Fibroblast of gingiva (primary cell): ENCODE measurements around the gene TUSC2.

Experiments used
- DNase-seq: peaks from one replicate; pipeline ENCODE4 v3.0.0-alpha.2; 2011; ENCODE audit warnings: low read depth

Gene TUSC2, protein sequence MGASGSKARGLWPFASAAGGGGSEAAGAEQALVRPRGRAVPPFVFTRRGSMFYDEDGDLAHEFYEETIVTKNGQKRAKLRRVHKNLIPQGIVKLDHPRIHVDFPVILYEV

DNA sequence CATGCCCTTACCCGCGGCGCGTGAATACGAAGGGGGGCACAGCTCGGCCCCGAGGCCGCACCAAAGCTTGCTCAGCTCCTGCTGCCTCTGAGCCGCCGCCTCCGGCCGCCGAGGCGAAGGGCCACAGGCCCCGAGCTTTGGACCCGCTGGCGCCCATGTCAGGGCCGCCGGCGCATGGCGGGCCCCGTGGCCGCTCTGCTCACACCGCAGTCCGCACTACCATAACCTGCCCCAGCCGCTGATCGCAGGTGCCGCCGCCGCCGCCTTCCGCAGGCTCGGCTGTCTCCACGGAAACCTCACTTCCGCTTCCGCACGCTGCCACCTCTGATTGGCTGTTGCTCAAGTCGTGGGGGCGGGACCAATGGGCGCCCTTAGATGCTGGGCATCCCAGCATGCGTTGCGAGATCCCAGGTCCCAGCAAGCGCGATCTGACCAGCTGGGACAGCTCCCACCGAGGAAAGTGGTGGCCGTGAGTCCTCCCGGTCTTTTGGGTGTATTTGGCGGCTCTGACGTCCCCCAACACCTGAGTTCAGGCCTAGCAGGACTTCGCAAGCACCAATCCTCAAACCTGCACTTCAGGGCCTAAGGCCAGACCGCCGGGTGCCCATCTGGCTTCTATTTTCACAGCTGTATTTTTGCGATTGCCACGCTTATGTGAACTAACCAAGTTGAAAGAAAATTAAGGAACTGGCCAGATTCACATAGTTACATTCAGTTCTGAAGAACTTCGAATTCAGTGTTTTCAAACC, at the start of gene TUSC2:
TSS of gene TUSC2 (minus strand) at position 281 of the 749 bp plus-strand sequence. CDS start at position 157, 124 bp downstream.
- DNase-seq = peak; percentile 93

DNA sequence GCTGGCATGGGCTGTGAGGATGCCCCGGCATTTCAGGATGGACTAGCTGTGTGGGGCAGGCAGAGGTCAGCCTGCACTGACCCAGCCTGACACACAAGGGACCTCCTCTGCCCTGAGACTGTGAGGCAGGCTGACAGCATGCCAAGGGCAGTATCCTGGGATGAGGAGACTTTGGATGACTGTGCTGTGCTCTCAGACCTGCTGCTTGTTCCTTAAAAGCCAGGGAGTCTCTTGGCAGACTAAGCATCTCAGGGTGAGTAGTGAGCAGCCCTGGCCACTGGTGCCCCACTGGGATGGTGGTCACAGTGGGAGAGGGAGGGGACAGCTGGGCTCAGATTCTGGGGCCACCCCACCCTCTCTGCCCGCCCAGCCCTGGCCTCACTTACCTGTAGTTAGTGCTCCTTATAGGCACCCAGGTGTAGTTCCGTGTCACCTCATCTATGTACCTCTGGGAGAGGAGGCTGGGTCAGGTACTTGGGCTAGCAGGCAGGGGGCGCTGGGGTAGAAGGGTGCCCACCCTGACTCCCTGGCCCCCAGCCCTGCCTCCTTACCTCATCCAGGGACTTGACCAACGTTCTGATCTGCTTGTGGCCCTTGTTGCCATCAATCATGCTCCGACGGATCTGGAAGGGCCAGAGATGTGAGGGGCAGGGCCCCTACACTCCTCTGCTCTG, 47.4 kb upstream of the TUSC2 start:
- no peak for DNase-seq

- no peak for DNase-seq
Measured at GRCh38 chr3:50374363-50375257, 46.6 kb upstream of the TUSC2 start.

DNA sequence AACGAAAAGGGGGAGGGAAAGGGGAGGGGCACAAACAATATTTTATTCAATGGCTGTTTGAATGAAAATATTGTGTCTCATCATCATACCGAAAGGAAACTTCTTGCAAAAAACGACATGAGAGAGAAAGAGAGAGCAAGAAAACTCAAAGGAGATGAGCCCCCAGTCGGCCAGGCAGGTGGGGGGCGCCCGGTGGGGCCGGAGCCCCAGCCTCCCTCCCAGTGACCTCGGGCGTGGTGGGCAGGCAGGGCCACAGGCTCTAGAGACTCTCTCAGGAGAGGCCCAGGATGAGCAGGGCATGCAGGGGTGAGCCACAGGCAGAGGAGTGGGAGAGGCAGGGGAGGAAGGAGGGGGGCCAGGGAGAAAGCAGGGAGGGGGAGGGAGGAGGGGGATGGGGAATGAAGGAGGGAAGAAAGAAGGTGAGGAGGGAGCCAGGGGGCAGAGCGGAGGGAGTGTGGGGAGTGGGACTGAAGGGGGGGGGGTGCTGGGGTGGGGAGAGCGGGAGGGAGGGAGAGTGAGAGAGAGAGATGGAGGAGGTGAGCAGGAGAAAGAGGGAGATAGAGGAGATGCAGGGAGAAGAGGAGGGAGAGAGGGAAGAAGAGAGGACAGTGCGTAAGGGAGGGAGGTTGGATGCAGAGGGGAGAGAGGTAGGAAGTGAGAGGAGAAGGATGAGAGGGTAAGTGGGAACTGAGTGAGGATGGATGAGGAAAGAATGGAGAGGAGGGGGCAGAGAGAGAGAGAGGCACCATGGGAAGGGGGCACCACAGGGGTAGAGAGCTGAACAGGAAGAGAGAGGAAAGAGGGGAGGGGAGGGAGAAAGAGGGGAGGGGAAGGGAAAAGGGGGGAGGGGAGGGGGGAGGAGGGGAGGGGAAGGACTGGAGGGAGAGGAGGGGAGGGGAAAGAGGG, 45.4 kb upstream of the TUSC2 start:
- DNase-seq = no peak

DNA sequence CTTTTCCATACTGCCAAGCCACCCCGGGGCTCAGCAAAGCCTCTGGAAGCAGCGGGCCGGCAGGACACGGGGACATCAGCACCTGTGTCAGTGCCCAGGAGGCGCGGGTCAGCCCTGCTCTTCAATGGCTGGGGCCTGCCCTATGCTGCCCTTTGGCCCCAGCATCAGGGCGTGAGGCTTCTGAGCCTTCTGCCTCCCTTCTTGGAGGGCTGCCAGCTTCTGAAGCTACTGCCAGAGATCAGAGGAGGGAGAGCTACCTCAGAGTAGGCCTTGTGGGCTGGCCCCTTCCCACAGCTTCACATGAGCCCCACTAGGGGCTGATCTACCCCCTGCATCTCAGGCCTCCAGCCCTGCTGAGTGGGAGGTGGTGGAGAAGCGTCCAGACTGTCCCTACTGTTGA, 44.3 kb upstream of the TUSC2 start:
- no peak for DNase-seq

DNA sequence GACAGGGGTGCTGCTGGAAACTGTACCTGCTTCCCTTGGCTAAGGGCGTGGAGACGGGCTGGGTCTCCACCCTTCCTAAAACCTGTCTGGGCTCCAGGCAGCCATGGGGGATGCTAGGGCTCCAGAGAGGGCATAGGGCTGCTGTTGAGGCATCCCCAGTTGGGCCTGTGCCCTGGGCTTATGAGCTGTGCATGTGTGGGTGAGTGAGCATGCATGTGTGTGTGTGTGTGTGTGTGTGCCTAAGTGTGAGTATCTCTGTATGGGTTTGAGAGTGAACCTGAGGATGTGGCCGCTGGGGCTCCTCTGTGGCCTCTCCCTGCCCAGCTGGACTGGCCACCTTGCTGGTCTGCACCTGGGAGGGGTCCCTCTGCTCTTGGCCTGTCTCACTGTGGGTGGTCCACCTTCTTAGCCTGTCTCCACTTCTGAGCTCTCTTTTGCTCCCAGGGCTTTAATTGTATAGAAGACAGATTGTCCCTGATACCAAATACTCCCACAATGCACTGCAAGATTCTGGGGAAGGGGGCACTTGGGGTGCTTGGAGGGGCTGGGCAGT, 43.2 kb upstream of the TUSC2 start:
- no peak for DNase-seq

DNA sequence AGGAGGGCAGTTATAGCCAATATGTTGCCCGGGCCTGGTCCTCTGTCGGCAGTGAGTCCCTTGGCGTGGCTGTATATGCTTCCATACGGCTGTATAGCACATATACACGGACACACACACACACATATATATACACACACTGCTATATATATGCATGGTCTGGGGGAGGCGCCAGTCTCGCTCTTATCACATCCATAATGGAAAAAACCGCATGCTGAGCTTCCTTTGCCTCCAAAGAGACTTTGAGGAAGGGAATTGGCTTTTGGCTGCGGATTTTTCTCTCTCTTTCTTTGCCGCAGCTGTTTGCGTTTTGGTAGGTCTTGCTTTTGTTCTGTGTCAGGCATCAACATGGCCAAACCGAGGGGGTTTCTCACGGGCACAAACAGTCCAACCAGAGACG, 42.6 kb upstream of the TUSC2 start:
- no peak for DNase-seq

DNA sequence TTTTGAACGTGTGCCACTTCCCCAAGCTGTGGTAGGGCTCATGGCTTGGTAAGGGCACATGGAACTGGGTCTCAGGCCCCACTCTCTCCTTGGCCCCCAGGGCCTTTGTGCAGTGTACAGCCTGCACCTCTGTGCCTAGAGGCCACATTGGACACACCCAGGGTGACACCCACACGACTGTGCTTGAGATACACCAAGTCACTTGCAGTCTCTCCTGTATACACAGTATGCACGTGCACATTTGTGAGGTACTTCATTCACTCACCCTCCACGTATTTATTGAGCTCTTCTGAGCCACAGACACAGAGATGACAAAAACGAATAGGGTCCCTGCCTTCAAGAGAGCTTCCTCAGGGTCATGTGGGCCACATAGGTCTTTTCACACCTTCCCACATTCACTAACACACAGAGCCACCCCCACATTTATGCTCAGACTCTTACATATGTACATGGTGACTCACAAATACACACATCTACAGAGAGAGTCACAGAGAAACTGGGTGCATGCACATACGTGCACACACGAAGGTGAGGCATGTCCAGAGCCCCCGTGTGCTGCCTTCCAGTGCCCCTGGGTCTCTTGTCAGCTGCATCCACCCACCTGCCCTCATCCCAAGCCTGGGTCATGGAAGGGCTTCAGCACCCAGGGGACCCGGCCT, 41.1 kb upstream of the TUSC2 start:
- no peak for DNase-seq

GRCh38 chr3:50365842-50366220, 37.8 kb upstream of the TUSC2 start:
- DNase-seq = no peak

DNA sequence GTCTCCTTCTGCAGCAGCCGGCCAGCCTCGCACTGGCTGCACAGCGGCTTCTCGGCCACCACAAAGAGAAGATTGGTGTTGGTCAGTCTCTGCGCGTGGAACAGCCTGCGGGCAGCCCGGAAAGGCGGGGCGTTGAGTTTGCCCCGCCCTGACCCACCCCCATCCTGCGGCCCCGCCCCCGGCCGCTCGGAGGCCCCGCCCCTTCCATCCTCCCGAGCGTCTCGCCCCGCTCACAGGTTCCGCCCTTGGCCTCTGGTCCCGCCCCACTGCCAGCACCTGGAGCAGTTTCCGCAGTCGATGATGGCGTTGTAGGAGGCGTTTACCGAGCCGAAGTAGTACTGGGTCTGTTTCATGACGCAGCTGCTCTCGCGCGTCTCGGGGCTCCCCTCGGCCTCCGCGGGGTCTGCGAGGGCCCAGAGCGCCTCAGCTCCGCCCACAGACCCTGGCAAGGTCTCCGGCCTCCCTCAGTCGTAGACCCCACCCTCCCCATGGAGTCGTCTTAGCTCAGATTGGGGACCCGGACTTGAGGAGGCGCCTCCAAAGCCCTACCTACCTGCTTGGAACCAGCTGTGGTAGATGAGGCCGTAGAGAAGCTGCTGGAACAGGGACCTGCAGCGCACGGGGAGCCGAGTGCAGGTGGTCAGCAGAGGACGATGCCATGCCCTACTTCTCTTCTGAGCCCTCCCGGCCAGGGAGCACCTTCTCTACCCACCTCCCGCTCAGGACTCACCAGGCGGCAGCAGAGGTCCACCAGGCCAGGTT, 37.2 kb upstream of the TUSC2 start:
- DNase-seq = peak; percentile 38

- DNase-seq = no peak
Measured at GRCh38 chr3:50364573-50365079, 36.6 kb upstream of the TUSC2 start.

DNA sequence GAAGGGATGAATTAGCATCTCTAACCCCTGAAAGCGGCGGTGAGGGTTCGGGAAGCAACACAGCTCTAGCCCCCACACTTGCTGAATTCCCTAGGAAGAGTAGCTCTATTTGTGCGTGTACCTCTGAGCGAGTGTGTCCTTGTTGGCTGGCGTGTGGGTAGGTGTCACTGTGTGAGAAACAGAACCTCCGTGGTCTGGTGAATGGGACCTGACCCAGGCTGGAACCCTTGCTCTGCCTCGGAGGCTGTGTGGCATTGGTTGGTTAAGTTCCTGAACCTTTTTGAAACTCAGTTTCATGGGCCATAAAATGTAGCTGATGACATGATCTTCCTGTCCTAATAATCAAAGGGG, 31.7 kb upstream of the TUSC2 start:
- no peak for DNase-seq

DNA sequence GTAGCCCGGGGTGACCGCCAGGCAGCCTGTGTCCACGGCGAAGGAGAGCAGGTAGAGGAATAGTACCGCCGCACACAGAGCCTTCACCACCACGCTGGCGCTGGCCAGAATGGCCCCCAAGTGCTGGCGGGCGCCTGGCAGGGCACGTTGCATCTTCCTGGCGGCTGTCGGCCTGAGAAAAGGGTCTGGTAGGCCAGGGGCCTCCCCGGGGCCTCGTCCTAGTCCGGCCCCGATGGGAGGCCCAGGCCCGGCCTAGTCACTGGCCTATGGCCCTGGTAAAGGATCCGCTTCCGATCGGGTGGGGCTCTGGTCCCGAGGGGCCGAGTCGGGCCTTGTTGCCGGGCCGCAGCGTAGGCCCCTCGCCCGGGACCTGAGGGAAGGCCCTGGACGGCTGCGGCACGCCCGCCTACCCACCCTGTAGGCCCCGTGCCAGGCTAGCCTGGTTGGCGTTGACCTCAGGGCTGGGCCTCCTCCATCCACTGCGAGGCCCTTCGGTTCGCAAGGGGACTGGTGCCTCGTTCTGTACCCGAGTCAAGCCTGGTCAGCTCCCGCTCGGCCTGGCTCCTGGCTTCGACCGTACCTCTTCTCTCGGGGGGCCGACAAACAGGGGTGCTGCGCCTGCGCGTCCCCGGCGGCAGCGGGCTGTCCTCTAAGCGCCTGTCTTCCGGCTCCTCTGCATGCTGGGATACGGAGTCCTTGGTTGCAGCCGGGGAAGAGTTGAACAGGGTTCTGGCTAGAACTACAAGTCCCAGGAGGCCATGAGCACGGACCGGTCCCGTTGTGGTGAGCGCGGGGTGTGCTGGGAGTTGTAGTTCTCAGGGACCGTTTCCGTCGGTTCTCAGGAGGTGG, 31.1 kb upstream of the TUSC2 start, which contains the start of gene TMEM115:
TSS of gene TMEM115 (minus strand) at position 611 of the 849 bp plus-strand sequence. CDS start at position 153, 458 bp downstream.
- peak; percentile 99 for DNase-seq

- no peak for DNase-seq
Measured at GRCh38 chr3:50358355-50358910, 30.4 kb upstream of the TUSC2 start.

DNA sequence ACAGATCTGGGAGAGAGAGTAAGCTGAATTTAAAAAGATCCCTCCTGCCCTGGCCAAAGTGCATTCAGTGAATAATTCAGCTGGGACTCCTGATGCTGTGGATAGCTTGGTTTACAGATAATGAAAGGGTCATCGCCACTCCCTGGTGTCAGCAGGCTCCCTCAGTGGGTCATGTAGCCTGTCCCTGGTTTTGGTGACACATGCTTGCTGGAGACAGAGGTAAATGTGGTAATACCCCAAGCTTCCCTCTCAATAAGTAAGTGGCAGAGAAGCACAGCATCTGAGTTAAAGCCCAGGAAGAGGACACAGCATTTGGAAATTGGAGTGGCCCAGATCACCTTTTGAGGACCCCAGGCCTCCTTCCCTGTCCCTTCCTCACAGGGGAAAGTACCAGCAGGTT, 29.5 kb upstream of the TUSC2 start:
- no peak for DNase-seq

DNA sequence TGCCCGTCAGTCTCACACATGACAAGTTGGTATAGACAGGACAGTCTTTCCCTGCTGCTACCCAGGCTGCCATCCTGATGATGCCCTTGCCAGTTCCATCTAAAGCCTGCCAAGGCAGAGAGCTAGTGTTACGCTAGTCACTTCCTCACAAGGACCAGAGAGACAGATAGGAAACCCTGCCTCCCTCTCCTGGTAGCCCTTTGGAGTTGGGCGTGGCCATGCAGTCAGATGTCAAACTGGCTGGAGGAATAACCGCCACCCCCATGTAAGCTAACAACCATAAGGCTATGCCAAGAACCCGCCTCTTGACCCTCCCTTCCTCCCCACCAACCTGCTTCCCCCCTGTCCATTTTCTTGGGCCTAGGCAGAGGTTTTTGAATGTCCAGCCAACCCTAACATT, 28.5 kb upstream of the TUSC2 start:
- DNase-seq = peak; percentile 41

GRCh38 chr3:50355829-50356552, 28.0 kb upstream of the TUSC2 start:
- no peak for DNase-seq

DNA sequence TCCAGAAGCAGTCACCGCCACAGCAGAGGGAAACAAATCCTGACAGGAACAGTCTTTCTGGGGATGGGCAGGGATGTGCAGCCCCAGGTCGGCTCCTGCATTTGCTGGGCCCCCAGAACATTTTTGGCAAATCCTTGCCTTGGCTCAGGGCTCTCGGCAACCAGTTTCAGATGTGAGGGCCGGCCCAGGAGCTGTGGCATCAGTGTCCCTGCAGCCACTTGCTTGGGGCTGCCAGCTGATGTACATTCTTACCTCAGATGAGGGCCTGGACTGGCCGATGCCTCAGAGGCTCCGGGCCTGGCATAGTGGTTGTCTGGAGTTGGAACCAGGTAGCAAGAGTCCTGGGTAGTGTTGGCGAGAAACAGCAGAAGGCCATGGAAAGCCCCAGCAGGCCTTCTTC, 26.8 kb upstream of the TUSC2 start:
- DNase-seq = no peak
